SK-N-MC (cell line): ENCODE data around the gene PLXNA4.

Experiments
- DNase-seq: peaks from one replicate; pipeline ENCODE4 v3.0.0-alpha.2; 2011; ENCODE audit warnings: low read depth, low spot score
- H3K27ac ChIP-seq: fragments of 200-600 bp; sonication (generic); 2 replicates; pipeline ENCODE4 v1.5.1; 2016; ENCODE audit warnings: mixed run types
- H3K36me3 ChIP-seq: fragments of 200-600 bp; sonication (generic); 2 replicates; pipeline ENCODE4 v1.6.1; 2017; ENCODE audit warnings: antibody characterized with exemption, low read length, mixed read lengths; ENCODE audit not compliant: insufficient read depth
- H3K4me3 ChIP-seq: fragments of 200-600 bp; sonication (generic); 2 replicates; pipeline ENCODE4 v1.5.1; 2016
- H3K9ac ChIP-seq: fragments of 200-600 bp; sonication (generic); 2 replicates; pipeline ENCODE4 v1.8.0; 2017; ENCODE audit warnings: mixed run types, mixed read lengths; ENCODE audit not compliant: insufficient read length
- H3K9me3 ChIP-seq: fragments of 200-600 bp; sonication (generic); 2 replicates; pipeline ENCODE4 v1.6.1; 2017; ENCODE audit warnings: low read depth, mild to moderate bottlenecking, antibody characterized with exemption, low read length, moderate library complexity, mixed read lengths
- EZH2 ChIP-seq: fragments of 200-600 bp; sonication (generic); IDR thresholded peaks from one replicate; pipeline ENCODE4 v1.6.1; 2017; ENCODE audit warnings: antibody characterized with exemption
- FOXP2 ChIP-seq: optimal IDR thresholded peaks from 2 replicates; pipeline ENCODE3; 2011; ENCODE audit warnings: mild to moderate bottlenecking, moderate library complexity; ENCODE audit not compliant: insufficient read depth; ENCODE audit errors: extremely low read length, control extremely low read depth
- POLR2AphosphoS5 ChIP-seq: IDR thresholded peaks from 2 replicates; pipeline ENCODE4 v1.6.1; 2012; ENCODE audit warnings: mild to moderate bottlenecking, low read depth, low read length, borderline replicate concordance

The PLXNA4 gene

DNA sequence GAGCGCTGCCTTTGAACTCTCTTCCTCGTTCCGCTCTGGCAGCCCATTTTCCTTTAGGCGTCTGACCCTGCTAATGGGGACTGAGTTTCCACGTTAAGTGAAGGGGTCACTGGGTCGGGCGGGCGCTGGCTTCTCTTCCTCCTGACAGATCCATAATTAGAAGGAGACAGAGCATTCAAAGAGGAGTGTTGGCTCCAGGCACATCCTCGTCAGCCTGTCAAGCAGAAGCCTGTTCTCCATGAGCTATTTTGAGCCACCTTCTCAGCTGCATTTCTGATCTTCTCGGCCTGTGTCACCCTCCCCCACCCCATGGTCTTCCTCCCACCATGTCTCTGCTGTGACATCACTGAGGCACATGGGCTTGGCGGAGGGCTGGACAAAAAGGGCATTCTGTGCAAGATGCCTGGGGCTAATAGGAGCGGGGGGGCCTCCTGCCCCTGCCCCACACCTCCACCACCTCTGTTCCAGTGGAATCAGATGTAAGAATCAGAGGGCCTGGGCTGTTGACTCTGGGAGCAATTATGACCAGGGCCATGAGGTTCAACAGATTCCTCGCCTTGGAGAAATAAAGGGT is 248.1 kb downstream of the PLXNA4 start:
- no peak for DNase-seq
- no peak for TF ChIP-seq FOXP2

GRCh38 chr7:132326878-132327589 is 249.2 kb downstream of the PLXNA4 start:
- TF ChIP-seq FOXP2 (no peak), POLR2AphosphoS5 (no peak), EZH2 (no peak)
- Histone ChIP-seq H3K9ac (no peak overlapping the region), H3K4me3 (no peak overlapping the region), H3K9me3 (no peaks in the 10 kb centered on the region), H3K36me3 (no peaks in the 10 kb centered on the region), H3K27ac (no peak overlapping the region)
- no peak for DNase-seq

More for the DNA sequence above, 248.1 kb downstream of the PLXNA4 start:
- no peak overlapping the region for H3K4me3 ChIP-seq
- H3K9ac ChIP-seq, result no peak overlapping the region
- no peaks in the 10 kb centered on the region for H3K9me3 ChIP-seq
- no peaks in the 10 kb centered on the region for H3K36me3 ChIP-seq
- no peak overlapping the region for H3K27ac ChIP-seq

GRCh38 chr7:132322970-132323369 is 253.3 kb downstream of the PLXNA4 start:
- Histone ChIP-seq H3K36me3 (no peaks in the 10 kb centered on the region), H3K4me3 (no peak overlapping the region), H3K9me3 (no peaks in the 10 kb centered on the region), H3K9ac (no peak overlapping the region), H3K27ac (no peak overlapping the region)
- DNase-seq, result no peak
- TF ChIP-seq POLR2AphosphoS5 (no peak), FOXP2 (no peak), EZH2 (no peak)

- Histone ChIP-seq H3K27ac (no peak overlapping the region), H3K4me3 (no peak overlapping the region), H3K9ac (no peak overlapping the region), H3K36me3 (no peaks in the 10 kb centered on the region), H3K9me3 (no peaks in the 10 kb centered on the region)
- TF ChIP-seq FOXP2 (no peak), EZH2 (no peak), POLR2AphosphoS5 (no peak)
- DNase-seq, result no peak
These were observed 254.9 kb downstream of the PLXNA4 start for GRCh38 chr7:132321387-132321786.

DNA sequence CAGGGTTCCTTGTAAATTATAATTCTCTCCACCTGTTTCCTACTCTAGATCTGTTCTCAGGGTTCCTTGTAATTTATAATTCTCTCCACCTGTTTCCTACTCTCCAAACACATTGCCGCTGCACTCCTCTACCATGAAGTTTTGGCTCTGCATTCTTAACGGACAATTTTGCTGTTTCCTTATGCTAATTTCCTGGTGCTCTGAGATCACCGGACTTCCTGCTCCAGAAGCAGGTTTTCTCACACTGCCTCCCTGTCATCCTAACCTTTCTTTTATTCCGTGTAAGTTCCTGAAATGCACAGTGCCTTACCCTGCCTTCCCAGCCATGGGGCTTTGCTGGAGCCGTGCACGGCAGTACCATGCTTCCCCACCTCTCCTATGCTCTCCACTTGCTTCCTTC is 256.8 kb downstream of the PLXNA4 start:
- Histone ChIP-seq H3K9me3 (no peaks in the 10 kb centered on the region), H3K36me3 (no peaks in the 10 kb centered on the region), H3K9ac (no peak overlapping the region), H3K27ac (no peak overlapping the region), H3K4me3 (no peak overlapping the region)
- TF ChIP-seq POLR2AphosphoS5 (no peak), EZH2 (no peak), FOXP2 (no peak)
- DNase-seq, result no peak

- peak; percentile 40 for TF ChIP-seq FOXP2
- no peak for TF ChIP-seq EZH2
- no peak overlapping the region for H3K27ac ChIP-seq
- H3K4me3 ChIP-seq, result no peak overlapping the region
- H3K9ac ChIP-seq, result no peak overlapping the region
- DNase-seq, result peak; percentile 16
- H3K9me3 ChIP-seq, result no peaks in the 10 kb centered on the region
- H3K36me3 ChIP-seq, result no peaks in the 10 kb centered on the region
These were observed 257.6 kb downstream of the PLXNA4 start for GRCh38 chr7:132318352-132319318.

DNA sequence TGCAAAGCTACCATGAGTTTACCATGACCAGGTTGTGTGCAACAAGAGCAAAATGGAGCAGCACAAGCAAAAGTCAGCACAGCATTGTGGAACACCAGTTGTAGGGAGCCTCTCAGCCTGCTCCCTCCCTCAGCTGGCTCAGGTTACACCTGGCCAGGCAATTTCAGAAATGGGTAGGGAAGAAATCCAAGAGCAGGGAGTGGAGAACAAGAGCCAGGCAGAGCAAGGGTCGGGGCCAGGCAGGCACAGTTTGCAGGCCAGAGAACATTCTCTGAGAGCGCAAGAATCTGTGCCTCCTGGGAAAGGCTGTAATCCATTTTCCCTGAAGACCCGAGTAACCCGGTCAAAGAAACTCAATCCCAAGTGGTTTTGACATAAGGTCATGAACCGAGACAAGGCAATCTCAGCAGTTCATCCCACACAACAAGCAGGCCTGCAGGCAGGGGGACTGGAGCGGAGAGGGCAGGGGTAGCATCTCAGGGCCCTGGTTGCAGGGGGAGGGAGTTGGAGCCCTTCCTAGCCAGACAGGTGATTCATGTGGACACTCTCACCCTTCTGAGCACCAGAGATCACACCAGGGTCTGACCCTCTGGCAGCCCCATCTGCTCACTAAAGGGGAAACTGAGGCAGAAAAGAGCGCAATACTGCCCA is 258.4 kb downstream of the PLXNA4 start:
- no peak for DNase-seq
- H3K4me3 ChIP-seq, result no peak overlapping the region
- no peak overlapping the region for H3K27ac ChIP-seq
- H3K9me3 ChIP-seq, result no peaks in the 10 kb centered on the region
- H3K9ac ChIP-seq, result no peak overlapping the region
- H3K36me3 ChIP-seq, result no peaks in the 10 kb centered on the region
- TF ChIP-seq FOXP2 (no peak), POLR2AphosphoS5 (no peak), EZH2 (no peak)

DNA sequence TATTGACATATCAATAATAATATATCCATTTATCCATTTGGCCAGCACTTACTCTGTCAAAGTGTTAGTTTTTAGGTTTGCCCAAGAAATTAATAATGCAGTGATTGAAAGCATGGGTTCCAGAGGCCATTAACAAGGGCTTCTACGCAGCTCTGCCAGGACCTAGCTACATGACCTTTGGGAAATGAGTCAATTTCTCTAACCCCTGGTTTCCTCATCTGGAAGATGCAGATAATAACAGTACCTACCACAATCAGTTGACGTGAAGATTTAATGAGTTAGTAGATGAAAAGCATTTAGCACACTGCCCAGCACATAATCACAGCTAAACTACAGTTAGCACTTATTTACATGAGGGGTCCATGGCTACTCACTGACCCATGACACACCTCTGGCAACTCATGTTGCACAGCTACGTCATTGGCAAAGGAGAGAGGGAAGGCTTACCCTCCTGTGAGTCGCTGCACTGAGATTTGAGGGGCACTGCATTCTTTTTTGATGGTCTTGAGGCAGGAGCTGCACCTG is 263.7 kb downstream of the PLXNA4 start:
- no peak overlapping the region for H3K9ac ChIP-seq
- TF ChIP-seq FOXP2 (no peak), EZH2 (no peak), POLR2AphosphoS5 (no peak)
- H3K36me3 ChIP-seq, result no peaks in the 10 kb centered on the region
- H3K9me3 ChIP-seq, result no peaks in the 10 kb centered on the region
- no peak overlapping the region for H3K4me3 ChIP-seq
- no peak for DNase-seq
- no peak overlapping the region for H3K27ac ChIP-seq
